Uterus (tissue), 2 donors: Measurements from ENCODE around the gene CDK6.

Source experiments
- CTCF ChIP-seq, 4 experiments: fragments of 200-600 bp in 2 of 4; fragments of 450-650 bp in 2 of 4; sonication (generic) in 2 of 4; IDR thresholded peaks; one replicate each; pipeline ENCODE4 v1.5.1; 2016 to 2019; ENCODE audit warnings: antibody characterized with exemption in 4 of 4, mild to moderate bottlenecking in 2 of 4, moderate library complexity in 1 of 4
- POLR2A ChIP-seq, 2 donors: fragments of 450-650 bp; IDR thresholded peaks; one replicate each; pipeline ENCODE4 v1.6.1; 2016; ENCODE audit warnings: antibody characterized with exemption in 2 of 2, mild to moderate bottlenecking in 1 of 2, moderate library complexity in 1 of 2

- no peak for TF ChIP-seq CTCF (IDR thresholded peaks at IDR 0.05)
- no peak for TF ChIP-seq POLR2A (IDR thresholded peaks at IDR 0.05)
These were observed 47.7 kb downstream of the CDK6 start for GRCh38 chr7:92788559-92789183.
